Esophagus muscularis mucosa (tissue), 4 donors: ENCODE measurements around the gene NDUFA6. TPM values are rescaled to one million over a fixed set of nuclear protein-coding genes. Genes with fewer than 3 reads are reported as not detected.
"Not testable (repeated sequence)": the region's sequence is repeated elsewhere in the genome, so short reads cannot be mapped to it uniquely, and the experiment has no call there.

Source experiments
- DNase-seq: peaks from one replicate; pipeline ENCODE4 v3.0.0-alpha.2; 2017; ENCODE audit errors: extremely low spot score
- H3K27ac ChIP-seq, 4 donors: fragments of 200-600 bp; sonication (generic); replicated peaks in 1 of 4; 1 replicate in 3 of 4; 2 replicates in 1 of 4; pipeline ENCODE4 v1.5.1; 2016 to 2019; ENCODE audit warnings: mild to moderate bottlenecking in 1 of 4
- H3K27me3 ChIP-seq, 4 donors: fragments of 200-600 bp; sonication (generic); one replicate each; pipeline versions ENCODE4 v1.5.1 to v1.6.0; 2016 to 2019
- H3K36me3 ChIP-seq, 4 donors: fragments of 200-600 bp; sonication (generic); one replicate each; pipeline ENCODE4 v1.5.1; 2016 to 2019
- H3K4me1 ChIP-seq, 4 donors: fragments of 200-600 bp; sonication (generic); one replicate each; pipeline ENCODE4 v1.5.1; 2016 to 2019
- H3K4me3 ChIP-seq, 4 donors: fragments of 200-600 bp; sonication (generic); 1 replicate in 2 of 4; 2 replicates in 2 of 4; pipeline ENCODE4 v1.5.1; 2016 to 2019; ENCODE audit warnings: mild to moderate bottlenecking in 4 of 4, moderate library complexity in 1 of 4
- H3K9me3 ChIP-seq, 4 donors: fragments of 200-600 bp; sonication (generic); 1 replicate in 3 of 4; 2 replicates in 1 of 4; pipeline ENCODE4 v1.5.1; 2016 to 2019
- EP300 ChIP-seq: sonication (generic); formaldehyde crosslinking; IDR thresholded peaks from one replicate; pipeline ENCODE4 v1.6.1; 2017; ENCODE audit warnings: antibody characterized with exemption
- POLR2A ChIP-seq: fragments of 450-650 bp; IDR thresholded peaks from one replicate; pipeline ENCODE4 v1.6.1; 2017; ENCODE audit warnings: antibody characterized with exemption, moderate library complexity, mild to moderate bottlenecking, low read depth
- POLR2AphosphoS5 ChIP-seq, 2 donors: sonication (generic); formaldehyde crosslinking; IDR thresholded peaks; one replicate each; pipeline ENCODE4 v1.6.1; 2017; ENCODE audit warnings: antibody characterized with exemption in 2 of 2
- WGBS: methylation state at CpG from one replicate; pipeline ENCODE4 v1.1.5; 2018; 5-methylcytosine and 5-hydroxymethylcytosine counted together
- intact Hi-C: fragments of 100-400 bp; cut with DNase I; formaldehyde crosslinking; loops from one replicate; pipeline ENCODE4 v1.15.1; 2023
- total RNA-seq, 4 donors: library from RNA; depleted of rRNA; stranded (reverse); fragments of >200 nt; gene quantifications; one replicate each; pipeline versions ENCODE4 v1.1.0 to v1.2.1, GENCODE V29; 2016
- TF ChIP-seq, protein P1 (sequence below), 3 experiments: fragments of 200-600 bp in 2 of 3; fragments of 450-650 bp in 1 of 3; sonication (generic) in 2 of 3; IDR thresholded peaks; one replicate each; pipeline ENCODE4 v1.5.1; 2017 to 2019; ENCODE audit warnings: antibody characterized with exemption in 3 of 3, mild to moderate bottlenecking in 2 of 3, moderate library complexity in 1 of 3

The NDUFA6 gene
- total RNA-seq: 10 to 100 TPM; 54.0 to 90.9 (median 75.8) TPM

DNA sequence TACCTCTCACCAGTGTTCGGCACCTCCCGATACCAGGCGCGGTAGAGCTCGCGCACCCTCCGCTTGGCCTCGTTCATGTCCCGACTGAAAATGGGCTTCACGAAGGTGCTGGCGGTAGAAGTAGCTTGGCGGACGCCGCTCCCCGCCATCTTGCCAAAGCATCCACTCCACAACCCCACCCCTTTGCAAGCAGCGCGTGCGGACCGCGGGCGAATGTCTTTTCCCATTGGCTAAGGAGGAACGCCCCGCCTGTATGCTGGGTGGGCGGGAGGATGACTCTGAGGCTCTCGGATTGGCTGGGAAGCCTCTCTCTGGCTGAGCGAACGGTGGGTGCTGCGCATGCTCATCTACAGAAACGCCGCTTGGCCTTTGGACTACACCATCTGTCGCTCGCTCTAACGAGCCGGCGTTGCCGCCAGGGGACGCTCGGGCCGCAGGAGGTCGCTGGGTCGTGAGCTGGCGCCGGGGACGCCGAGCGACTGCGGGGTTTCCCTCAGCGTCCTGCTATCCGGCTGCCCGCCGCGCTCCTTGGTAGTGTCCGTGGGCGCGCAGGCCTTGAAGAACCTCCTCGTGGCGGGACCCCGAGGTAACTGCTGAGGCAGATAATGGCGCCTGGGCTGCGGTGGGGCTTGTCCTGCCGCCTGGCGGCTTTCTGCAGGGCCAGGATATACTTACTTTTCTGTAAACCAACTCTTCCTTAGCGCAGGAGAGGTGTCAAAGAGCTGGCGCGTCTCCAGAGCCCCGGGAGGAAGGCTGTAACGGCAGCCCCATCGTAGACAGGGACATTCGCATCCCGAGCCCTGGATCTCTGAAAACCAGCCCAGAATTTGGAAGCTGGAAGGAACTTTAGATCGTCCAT, at the start of gene NDUFA6:
Gene NDUFA6, minus strand, starts transcription at position 177 of the 859 bp plus-strand sequence. Its CDS starts 28 bp downstream, at position 149.
- intact Hi-C loops: loop anchor here (2.0 kb wide), 1 partner anchor 346 kb away; no protein-coding TSS in a partner anchor
- 0% methylated on average over 1 of the region's 71 CpGs for WGBS
- H3K27ac ChIP-seq: peak within 1 kb of the TSS; percentile 96 to 99 (median 98)
- no peaks in the 10 kb centered on the region for H3K9me3 ChIP-seq
- peak within 1 kb of the TSS; percentile 80 to 99 (median 89) for H3K4me3 ChIP-seq
- H3K4me1 ChIP-seq: peaks cover 20 to 53% (median 36%) of the 10 kb centered on the region in 4 donors
- H3K36me3 ChIP-seq: peaks cover 8 to 16% (median 11%) of the 10 kb centered on the region in 4 donors
- TF ChIP-seq EP300 (no peak), POLR2AphosphoS5 (IDR thresholded peaks at IDR 0.05) (peak; percentile 98 to 99), POLR2A (peak; percentile 59)
- TF ChIP-seq, protein P1, sequence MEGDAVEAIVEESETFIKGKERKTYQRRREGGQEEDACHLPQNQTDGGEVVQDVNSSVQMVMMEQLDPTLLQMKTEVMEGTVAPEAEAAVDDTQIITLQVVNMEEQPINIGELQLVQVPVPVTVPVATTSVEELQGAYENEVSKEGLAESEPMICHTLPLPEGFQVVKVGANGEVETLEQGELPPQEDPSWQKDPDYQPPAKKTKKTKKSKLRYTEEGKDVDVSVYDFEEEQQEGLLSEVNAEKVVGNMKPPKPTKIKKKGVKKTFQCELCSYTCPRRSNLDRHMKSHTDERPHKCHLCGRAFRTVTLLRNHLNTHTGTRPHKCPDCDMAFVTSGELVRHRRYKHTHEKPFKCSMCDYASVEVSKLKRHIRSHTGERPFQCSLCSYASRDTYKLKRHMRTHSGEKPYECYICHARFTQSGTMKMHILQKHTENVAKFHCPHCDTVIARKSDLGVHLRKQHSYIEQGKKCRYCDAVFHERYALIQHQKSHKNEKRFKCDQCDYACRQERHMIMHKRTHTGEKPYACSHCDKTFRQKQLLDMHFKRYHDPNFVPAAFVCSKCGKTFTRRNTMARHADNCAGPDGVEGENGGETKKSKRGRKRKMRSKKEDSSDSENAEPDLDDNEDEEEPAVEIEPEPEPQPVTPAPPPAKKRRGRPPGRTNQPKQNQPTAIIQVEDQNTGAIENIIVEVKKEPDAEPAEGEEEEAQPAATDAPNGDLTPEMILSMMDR (IDR thresholded peaks at IDR 0.05): peak; percentile 90 to 94 (median 90)
- DNase-seq: peak; percentile 100
- H3K27me3 ChIP-seq: no peaks in the 10 kb centered on the region

DNA sequence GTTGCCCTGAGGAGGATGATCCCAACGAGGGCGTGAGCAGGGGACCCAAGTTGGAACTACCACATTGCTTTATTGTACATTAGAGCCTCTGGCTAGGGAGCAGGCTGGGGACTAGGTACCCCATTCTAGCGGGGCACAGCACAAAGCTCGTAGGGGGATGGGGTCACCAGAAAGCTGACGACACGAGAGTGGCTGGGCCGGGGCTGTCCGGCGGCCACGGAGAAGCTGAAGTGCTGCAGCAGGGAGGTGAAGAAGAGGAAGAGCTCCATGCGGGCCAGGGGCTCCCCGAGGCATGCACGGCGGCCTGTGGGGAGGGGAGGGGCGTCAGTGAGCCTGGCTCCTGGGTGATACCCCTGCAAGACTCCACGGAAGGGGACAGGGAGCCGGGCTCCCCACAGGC, 49.6 kb upstream of the NDUFA6 start:
- DNase-seq, H3K9me3 ChIP-seq, H3K4me3 ChIP-seq, H3K27me3 ChIP-seq, H3K27ac ChIP-seq, H3K36me3 ChIP-seq, intact Hi-C loops, H3K4me1 ChIP-seq: not testable (repeated sequence)
- WGBS: no CpG with 5 or more reads among the region's 17 CpGs

DNA sequence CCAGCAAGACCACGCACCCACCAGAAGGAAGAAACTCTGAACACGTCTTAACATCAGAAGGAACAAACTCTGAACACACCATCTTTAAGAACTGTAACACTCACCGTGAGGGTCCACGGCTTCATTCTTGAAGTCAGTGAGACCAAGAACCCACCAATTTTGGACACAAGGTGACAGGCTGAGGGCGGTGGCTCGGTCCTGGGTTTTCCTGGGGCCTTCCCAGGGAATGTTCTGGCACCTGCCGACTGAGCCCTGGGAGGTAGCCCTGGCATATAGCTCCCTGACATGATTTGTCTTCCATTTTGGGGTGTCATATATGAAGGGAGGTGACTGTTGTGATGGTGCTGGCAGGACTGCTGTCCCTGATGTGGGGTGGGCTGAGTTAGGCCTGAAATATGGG, 48.9 kb upstream of the NDUFA6 start:
- intact Hi-C loops, DNase-seq: not testable (repeated sequence)
- 91% methylated on average over 7 of the region's 7 CpGs for whole genome bisulfite sequencing

DNA sequence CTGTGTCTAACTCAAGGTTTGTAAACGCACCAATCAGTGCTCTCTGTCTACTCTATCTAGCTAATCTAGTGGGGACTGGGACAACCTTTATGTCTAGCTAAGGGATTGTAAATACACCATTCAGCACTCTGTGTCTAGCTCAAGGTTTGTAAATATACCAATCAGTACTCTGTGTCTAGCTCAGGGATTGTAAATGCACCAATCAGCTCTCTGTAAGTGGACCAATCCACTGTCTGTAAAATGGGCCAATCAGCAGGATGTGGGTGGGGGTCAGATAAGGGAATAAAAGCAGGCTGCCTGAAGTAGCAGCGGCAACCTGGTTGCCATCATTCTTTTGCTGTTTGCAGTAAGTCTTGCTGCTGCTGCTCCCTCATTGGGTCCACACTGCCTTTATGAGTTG, 48.4 kb upstream of the NDUFA6 start:
- peaks cover 0 to 7% (median 3%) of the 10 kb centered on the region in 4 donors for H3K36me3 ChIP-seq
- no peak for TF ChIP-seq POLR2AphosphoS5 (IDR thresholded peaks at IDR 0.05)
- TF ChIP-seq, protein P1 (IDR thresholded peaks at IDR 0.05): no peak
- TF ChIP-seq EP300: no peak
- no peak for TF ChIP-seq POLR2A
- H3K9me3 ChIP-seq: no peaks in the 10 kb centered on the region
- H3K27ac ChIP-seq: no peak overlapping the region
- H3K4me1 ChIP-seq: no peaks in the 10 kb centered on the region
- intact Hi-C loops: no loop called here
- 94% methylated on average over 2 of the region's 2 CpGs for WGBS
- H3K27me3 ChIP-seq: peaks cover 0 to 8% (median 0%) of the 10 kb centered on the region in 4 donors
- no peak overlapping the region for H3K4me3 ChIP-seq
- DNase-seq: no peak

More for the DNA sequence above, 48.9 kb upstream of the NDUFA6 start:
- not testable (repeated sequence) for H3K27ac ChIP-seq, H3K4me3 ChIP-seq, H3K4me1 ChIP-seq, H3K36me3 ChIP-seq, H3K9me3 ChIP-seq, H3K27me3 ChIP-seq

DNA sequence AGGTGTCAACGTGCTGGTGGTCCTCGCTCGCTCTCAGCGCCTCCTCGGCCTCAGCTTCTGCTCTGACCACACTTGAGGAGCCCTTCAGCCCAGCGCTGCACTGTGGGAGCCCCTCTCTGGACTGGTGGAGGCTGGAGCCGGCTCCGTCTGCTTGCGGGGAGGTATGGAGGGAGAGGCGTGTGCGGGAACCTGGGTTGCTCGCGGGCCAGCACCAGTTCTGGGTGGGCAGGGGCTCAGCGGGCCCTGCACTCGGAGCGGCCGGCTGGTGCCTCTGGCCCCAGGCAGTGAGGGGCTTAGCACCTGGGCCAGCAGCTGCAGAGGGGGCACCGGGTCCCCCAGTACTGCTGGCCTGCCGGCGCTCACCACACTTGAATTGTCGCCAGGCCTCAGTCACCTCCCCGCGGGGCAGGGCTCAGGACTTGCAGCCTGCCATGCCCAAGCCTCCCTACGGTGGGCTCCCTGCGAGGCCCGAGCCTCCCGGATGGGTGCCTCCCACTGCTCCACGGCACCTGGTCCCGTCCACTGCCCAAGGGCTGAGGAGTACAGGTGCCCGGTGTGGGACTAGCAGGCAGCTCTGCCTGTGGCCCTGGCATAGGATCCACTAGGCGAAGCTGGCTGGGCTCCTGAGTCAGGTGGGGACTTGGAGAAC, 47.7 kb upstream of the NDUFA6 start:
- Histone ChIP-seq H3K36me3 (peaks cover 0 to 7% (median 3%) of the 10 kb centered on the region in 4 donors), H3K27ac (no peak overlapping the region), H3K4me3 (no peak overlapping the region), H3K27me3 (peaks cover 0 to 14% (median 0%) of the 10 kb centered on the region in 4 donors), H3K4me1 (no peaks in the 10 kb centered on the region), H3K9me3 (no peaks in the 10 kb centered on the region)
- no peak for DNase-seq
- WGBS: 100% methylated on average over 6 of the region's 31 CpGs
- TF ChIP-seq POLR2AphosphoS5 (IDR thresholded peaks at IDR 0.05) (no peak), EP300 (no peak), POLR2A (no peak)
- TF ChIP-seq, protein P1 (IDR thresholded peaks at IDR 0.05): no peak
- intact Hi-C loops: no loop called here

DNA sequence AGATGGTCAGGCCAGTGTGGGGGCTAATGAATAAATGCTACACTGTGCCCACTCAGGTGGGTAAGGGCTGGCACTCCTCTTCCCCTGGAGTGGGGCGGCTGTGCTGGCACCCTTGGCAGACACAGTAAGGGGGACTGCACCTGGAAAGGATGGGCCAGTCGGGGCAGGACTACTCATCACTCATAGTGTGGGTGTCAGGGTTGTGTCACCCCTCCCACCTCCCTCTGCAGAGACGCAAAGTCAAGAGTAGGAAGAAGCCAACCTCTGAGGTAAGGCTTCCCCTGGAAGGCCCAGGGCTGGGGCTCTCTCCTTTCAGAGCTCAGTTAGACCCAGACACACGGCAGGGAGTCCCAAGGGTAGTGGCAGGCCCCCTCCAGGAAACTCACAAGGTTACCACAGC, 45.1 kb upstream of the NDUFA6 start:
- H3K4me1 ChIP-seq, H3K4me3 ChIP-seq, intact Hi-C loops, H3K9me3 ChIP-seq, H3K36me3 ChIP-seq, DNase-seq, H3K27ac ChIP-seq: not testable (repeated sequence)
- H3K27me3 ChIP-seq: peaks cover 0 to 14% (median 0%) of the 10 kb centered on the region in 4 donors
- WGBS: no CpG with 5 or more reads among the region's 4 CpGs
